Muscle layer of colon (tissue), 2 donors: ENCODE results near the gene CD8B2.

ENCODE experiments used
- H3K27ac ChIP-seq: one replicate; pipeline ENCODE4 v1.7.0; 2013; ENCODE audit warnings: low read depth, mild to moderate bottlenecking, low read length, moderate library complexity
- H3K27me3 ChIP-seq, 2 donors: one replicate each; pipeline ENCODE4 v1.7.0; 2013; ENCODE audit warnings: low read length in 2 of 2, mild to moderate bottlenecking in 2 of 2; ENCODE audit not compliant: insufficient read depth in 2 of 2, control insufficient read depth in 1 of 2
- H3K36me3 ChIP-seq: one replicate; pipeline ENCODE4 v1.7.0; 2013; ENCODE audit warnings: mild to moderate bottlenecking, low read length; ENCODE audit not compliant: insufficient read depth
- H3K4me1 ChIP-seq: one replicate; pipeline ENCODE4 v1.7.0; 2013; ENCODE audit warnings: mild to moderate bottlenecking, low read length; ENCODE audit not compliant: insufficient read depth
- H3K4me3 ChIP-seq, 2 donors: one replicate each; pipeline ENCODE4 v1.7.0; 2013; ENCODE audit warnings: low read length in 2 of 2, low read depth in 1 of 2, mild to moderate bottlenecking in 1 of 2, moderate library complexity in 1 of 2
- H3K9ac ChIP-seq: one replicate; pipeline ENCODE4 v1.7.0; 2013; ENCODE audit warnings: low read length
- H3K9me3 ChIP-seq: one replicate; pipeline ENCODE4 v1.7.0; 2013; ENCODE audit warnings: mild to moderate bottlenecking, low read length
- donor health status: abdominal sarcoma.
- donor health status: Adenocarcinoma of cecum.

The CD8B2 gene

GRCh38 chr2:106516436-106516835 is 29.3 kb downstream of the CD8B2 start:
- H3K27me3 ChIP-seq, result no peaks in the 10 kb centered on the region
- no peak overlapping the region for H3K9ac ChIP-seq
- no peaks in the 10 kb centered on the region for H3K36me3 ChIP-seq
- H3K27ac ChIP-seq, result no peak overlapping the region
- H3K9me3 ChIP-seq, result no peaks in the 10 kb centered on the region
- no peaks in the 10 kb centered on the region for H3K4me1 ChIP-seq
- H3K4me3 ChIP-seq, result no peak overlapping the region

GRCh38 chr2:106516864-106517263 is 29.7 kb downstream of the CD8B2 start:
- no peak overlapping the region for H3K9ac ChIP-seq

GRCh38 chr2:106517329-106517728 is 30.2 kb downstream of the CD8B2 start:
- H3K4me3 ChIP-seq, result no peak overlapping the region
- no peak overlapping the region for H3K9ac ChIP-seq
- no peaks in the 10 kb centered on the region for H3K9me3 ChIP-seq
- H3K27ac ChIP-seq, result no peak overlapping the region
- no peaks in the 10 kb centered on the region for H3K4me1 ChIP-seq
- no peaks in the 10 kb centered on the region for H3K36me3 ChIP-seq
- no peaks in the 10 kb centered on the region for H3K27me3 ChIP-seq

More at GRCh38 chr2:106516864-106517263, 29.7 kb downstream of the CD8B2 start:
- Histone ChIP-seq H3K27ac (no peak overlapping the region), H3K27me3 (no peaks in the 10 kb centered on the region), H3K4me3 (no peak overlapping the region), H3K9me3 (no peaks in the 10 kb centered on the region), H3K36me3 (no peaks in the 10 kb centered on the region), H3K4me1 (no peaks in the 10 kb centered on the region)

- Histone ChIP-seq H3K27me3 (no peaks in the 10 kb centered on the region), H3K36me3 (no peaks in the 10 kb centered on the region), H3K4me3 (no peak overlapping the region), H3K27ac (no peak overlapping the region), H3K9me3 (no peaks in the 10 kb centered on the region), H3K4me1 (no peaks in the 10 kb centered on the region), H3K9ac (no peak overlapping the region)
Observed at GRCh38 chr2:106519767-106520166, 32.6 kb downstream of the CD8B2 start.

- Histone ChIP-seq H3K4me1 (no peaks in the 10 kb centered on the region), H3K27me3 (no peaks in the 10 kb centered on the region)
Observed at GRCh38 chr2:106521016-106521415, 33.9 kb downstream of the CD8B2 start.

GRCh38 chr2:106523976-106524665 is 37.0 kb downstream of the CD8B2 start:
- no peak overlapping the region for H3K4me3 ChIP-seq
- H3K9me3 ChIP-seq, result no peaks in the 10 kb centered on the region
- no peak overlapping the region for H3K9ac ChIP-seq
- H3K27me3 ChIP-seq, result no peaks in the 10 kb centered on the region
- no peaks in the 10 kb centered on the region for H3K4me1 ChIP-seq
- H3K27ac ChIP-seq, result no peak overlapping the region
- H3K36me3 ChIP-seq, result no peaks in the 10 kb centered on the region

More at GRCh38 chr2:106521016-106521415, 33.9 kb downstream of the CD8B2 start:
- Histone ChIP-seq H3K9ac (no peak overlapping the region), H3K27ac (no peak overlapping the region), H3K9me3 (no peaks in the 10 kb centered on the region), H3K4me3 (no peak overlapping the region), H3K36me3 (no peaks in the 10 kb centered on the region)

GRCh38 chr2:106530866-106531265 is 43.7 kb downstream of the CD8B2 start:
- Histone ChIP-seq H3K9ac (no peak overlapping the region), H3K9me3 (no peaks in the 10 kb centered on the region), H3K27me3 (no peaks in the 10 kb centered on the region), H3K27ac (no peak overlapping the region), H3K36me3 (no peaks in the 10 kb centered on the region), H3K4me3 (no peak overlapping the region), H3K4me1 (no peaks in the 10 kb centered on the region)

- no peaks in the 10 kb centered on the region for H3K27me3 ChIP-seq
Observed at GRCh38 chr2:106531676-106532214, 44.6 kb downstream of the CD8B2 start.

GRCh38 chr2:106532236-106532635 is 45.1 kb downstream of the CD8B2 start:
- H3K4me1 ChIP-seq, result peaks cover 6% of the 10 kb centered on the region
- H3K36me3 ChIP-seq, result no peaks in the 10 kb centered on the region
- H3K4me3 ChIP-seq, result no peak overlapping the region
- H3K27ac ChIP-seq, result no peak overlapping the region
- no peak overlapping the region for H3K9ac ChIP-seq
- no peaks in the 10 kb centered on the region for H3K27me3 ChIP-seq
- no peaks in the 10 kb centered on the region for H3K9me3 ChIP-seq

More at GRCh38 chr2:106531676-106532214, 44.6 kb downstream of the CD8B2 start:
- H3K9ac ChIP-seq, result no peak overlapping the region
- H3K36me3 ChIP-seq, result no peaks in the 10 kb centered on the region
- H3K4me1 ChIP-seq, result peaks cover 1% of the 10 kb centered on the region
- no peaks in the 10 kb centered on the region for H3K9me3 ChIP-seq
- no peak overlapping the region for H3K4me3 ChIP-seq
- H3K27ac ChIP-seq, result no peak overlapping the region

- Histone ChIP-seq H3K27ac (no peak overlapping the region), H3K4me3 (no peak overlapping the region), H3K27me3 (no peaks in the 10 kb centered on the region), H3K9ac (no peak overlapping the region), H3K9me3 (no peaks in the 10 kb centered on the region), H3K36me3 (no peaks in the 10 kb centered on the region), H3K4me1 (peaks cover 6% of the 10 kb centered on the region)
Observed at GRCh38 chr2:106534471-106534870, 47.3 kb downstream of the CD8B2 start.

- no peaks in the 10 kb centered on the region for H3K36me3 ChIP-seq
- no peaks in the 10 kb centered on the region for H3K9me3 ChIP-seq
- no peak overlapping the region for H3K9ac ChIP-seq
- no peaks in the 10 kb centered on the region for H3K27me3 ChIP-seq
- no peak overlapping the region for H3K4me3 ChIP-seq
- no peak overlapping the region for H3K27ac ChIP-seq
- H3K4me1 ChIP-seq, result peaks cover 6% of the 10 kb centered on the region
Observed at GRCh38 chr2:106536490-106536889, 49.3 kb downstream of the CD8B2 start.

GRCh38 chr2:106537047-106537446 is 49.9 kb downstream of the CD8B2 start:
- H3K36me3 ChIP-seq, result no peaks in the 10 kb centered on the region
- H3K9ac ChIP-seq, result no peak overlapping the region
- H3K4me3 ChIP-seq, result no peak overlapping the region
- no peaks in the 10 kb centered on the region for H3K27me3 ChIP-seq
- H3K9me3 ChIP-seq, result no peaks in the 10 kb centered on the region
- peaks cover 6% of the 10 kb centered on the region for H3K4me1 ChIP-seq
- no peak overlapping the region for H3K27ac ChIP-seq
